H9 (cell line): Measurements from ENCODE around the gene ETV3L. TPM values are rescaled to one million over a fixed set of nuclear protein-coding genes. Genes with fewer than 3 reads are reported as not detected.

Experiments used
- DNase-seq: peaks from one replicate; pipeline ENCODE4 v3.0.0-alpha.2; 2017
- H2AFZ ChIP-seq: one replicate; pipeline ENCODE4 v1.6.1; 2013; ENCODE audit warnings: mild to moderate bottlenecking, low read length, control low read depth, moderate library complexity
- H2AK5ac ChIP-seq: 2 replicates; pipeline ENCODE4 v1.6.1; 2013; ENCODE audit warnings: low read length, control low read depth, mixed read lengths; ENCODE audit not compliant: insufficient read length
- H2BK120ac ChIP-seq: one replicate; pipeline ENCODE4 v1.6.1; 2013; ENCODE audit warnings: low read depth, mild to moderate bottlenecking, low read length, control low read depth, inconsistent platforms; ENCODE audit not compliant: poor library complexity, severe bottlenecking
- H2BK12ac ChIP-seq: 2 replicates; pipeline ENCODE4 v1.6.1; 2013; ENCODE audit warnings: low read length, control low read depth, mixed read lengths, low read depth; ENCODE audit not compliant: insufficient read length
- H2BK15ac ChIP-seq: 2 replicates; pipeline ENCODE4 v1.6.1; 2013; ENCODE audit warnings: low read depth, low read length, control low read depth
- H2BK20ac ChIP-seq: one replicate; pipeline ENCODE4 v1.6.1; 2013; ENCODE audit warnings: low read depth, mild to moderate bottlenecking, low read length, control low read depth, inconsistent platforms; ENCODE audit not compliant: poor library complexity, severe bottlenecking
- H2BK5ac ChIP-seq: 2 replicates; pipeline ENCODE4 v1.6.1; 2013; ENCODE audit warnings: low read length, control low read depth, mixed read lengths; ENCODE audit not compliant: insufficient read length
- H3K14ac ChIP-seq: 2 replicates; pipeline ENCODE4 v1.6.1; 2013; ENCODE audit warnings: low read length, control low read depth; ENCODE audit not compliant: insufficient read depth
- H3K18ac ChIP-seq: 2 replicates; pipeline ENCODE4 v1.6.1; 2013; ENCODE audit warnings: low read depth, mild to moderate bottlenecking, mixed read lengths, low read length, control low read depth; ENCODE audit not compliant: insufficient read length
- H3K23ac ChIP-seq: 2 replicates; pipeline ENCODE4 v1.6.1; 2013; ENCODE audit warnings: low read length, control low read depth, mixed read lengths, low read depth; ENCODE audit not compliant: insufficient read length
- H3K23me2 ChIP-seq: 2 replicates; pipeline ENCODE4 v1.6.1; 2013; ENCODE audit warnings: low read depth, mild to moderate bottlenecking, mixed read lengths, low read length, control low read depth; ENCODE audit not compliant: insufficient read length, poor library complexity, severe bottlenecking
- H3K27ac ChIP-seq: 2 replicates; pipeline ENCODE4 v1.5.1; 2013; ENCODE audit warnings: low read length, control low read depth, mixed read lengths, low read depth; ENCODE audit not compliant: insufficient read length
- H3K27me3 ChIP-seq: 2 replicates; pipeline ENCODE4 v1.6.1; 2013; ENCODE audit warnings: low read length, control low read depth, inconsistent platforms; ENCODE audit not compliant: insufficient read depth
- H3K4ac ChIP-seq: 2 replicates; pipeline ENCODE4 v1.6.1; 2013; ENCODE audit warnings: low read depth, mild to moderate bottlenecking, control low read depth, inconsistent platforms, low read length, moderate library complexity
- H3K4me1 ChIP-seq: 2 replicates; pipeline ENCODE4 v1.6.1; 2013; ENCODE audit warnings: low read length, control low read depth, inconsistent platforms; ENCODE audit not compliant: insufficient read depth
- H3K4me2 ChIP-seq: 2 replicates; pipeline ENCODE4 v1.6.1; 2013; ENCODE audit warnings: low read length, control low read depth, mixed read lengths; ENCODE audit not compliant: insufficient read length, insufficient read depth
- H3K56ac ChIP-seq: 2 replicates; pipeline ENCODE4 v1.6.1; 2013; ENCODE audit warnings: low read depth, mild to moderate bottlenecking, mixed read lengths, low read length, control low read depth; ENCODE audit not compliant: insufficient read length
- H3K79me1 ChIP-seq: 2 replicates; pipeline ENCODE4 v1.6.1; 2013; ENCODE audit warnings: low read depth, mild to moderate bottlenecking, moderate library complexity, low read length, control low read depth, inconsistent platforms; ENCODE audit not compliant: insufficient read depth, poor library complexity, severe bottlenecking
- H3K79me2 ChIP-seq: 2 replicates; pipeline ENCODE4 v1.6.1; 2013; ENCODE audit warnings: low read length, control low read depth, inconsistent platforms; ENCODE audit not compliant: insufficient read depth
- H3K9ac ChIP-seq: 2 replicates; pipeline ENCODE4 v1.6.1; 2013; ENCODE audit warnings: low read length, control low read depth, mixed read lengths; ENCODE audit not compliant: insufficient read length; ENCODE audit errors: extremely low read depth
- H3K9me3 ChIP-seq: one replicate; pipeline ENCODE4 v1.6.1; 2013; ENCODE audit warnings: low read depth, low read length, inconsistent platforms; ENCODE audit not compliant: control insufficient read depth
- H3T11ph ChIP-seq: one replicate; pipeline ENCODE4 v1.6.1; 2013; ENCODE audit warnings: mild to moderate bottlenecking, low read length, control low read depth, inconsistent platforms
- H4K20me1 ChIP-seq: one replicate; pipeline ENCODE4 v1.6.1; 2013; ENCODE audit not compliant: control insufficient read depth, insufficient read length, insufficient read depth
- H4K5ac ChIP-seq: 2 replicates; pipeline ENCODE4 v1.6.1; 2013; ENCODE audit warnings: low read depth, mild to moderate bottlenecking, mixed read lengths, low read length, control low read depth; ENCODE audit not compliant: insufficient read length
- H4K8ac ChIP-seq: replicated peaks from 2 replicates; pipeline ENCODE4 v1.6.1; 2013; ENCODE audit warnings: low read length, control low read depth, mixed read lengths, low read depth; ENCODE audit not compliant: insufficient read length
- H4K91ac ChIP-seq: 2 replicates; pipeline ENCODE4 v1.6.1; 2013; ENCODE audit warnings: low read depth, mild to moderate bottlenecking, moderate library complexity, mixed read lengths, low read length, control low read depth; ENCODE audit not compliant: insufficient read length
- H3K27ac Mint-ChIP-seq, 3 experiments: 2 replicates in 2 of 3; 3 replicates in 1 of 3; pipeline ENCODE4 v1.8.0; 2020 to 2021; ENCODE audit warnings: mixed read lengths in 3 of 3, mild to moderate bottlenecking in 1 of 3, moderate library complexity in 1 of 3
- H3K27me3 Mint-ChIP-seq: 2 replicates; pipeline ENCODE4 v1.8.0; 2021; ENCODE audit warnings: low read depth, mild to moderate bottlenecking, moderate library complexity, mixed read lengths
- H3K36me3 Mint-ChIP-seq, 3 experiments: 2 replicates in 2 of 3; 3 replicates in 1 of 3; pipeline ENCODE4 v1.8.0; 2020 to 2021; ENCODE audit warnings: low read depth in 3 of 3, mixed read lengths in 3 of 3; ENCODE audit not compliant: insufficient read depth in 1 of 3
- H3K4me1 Mint-ChIP-seq, 2 experiments: 2 replicates each; pipeline ENCODE4 v1.8.0; 2020; ENCODE audit warnings: mixed read lengths in 2 of 2
- H3K4me3 Mint-ChIP-seq, 2 experiments: 2 replicates in 1 of 2; 3 replicates in 1 of 2; pipeline ENCODE4 v1.8.0; 2020 to 2021; ENCODE audit warnings: mild to moderate bottlenecking in 2 of 2, mixed read lengths in 2 of 2, moderate library complexity in 1 of 2
- H3K9me3 Mint-ChIP-seq, 2 experiments: 2 replicates in 1 of 2; 3 replicates in 1 of 2; pipeline ENCODE4 v1.8.0; 2020; ENCODE audit warnings: mild to moderate bottlenecking in 2 of 2, mixed read lengths in 2 of 2, moderate library complexity in 1 of 2
- WGBS: extraction: QIAGEN DNeasy Blood & Tissue Kit; methylation state at CpG from one replicate; pipeline ENCODE4 v1.1.7; 2013; ENCODE audit warnings: missing lambda C conversion rate, low lambda C conversion rate, mixed read lengths; ENCODE audit not compliant: insufficient read length; ENCODE audit errors: extremely low coverage; 5-methylcytosine and 5-hydroxymethylcytosine counted together
- total RNA-seq: library from RNA; stranded (reverse); gene quantifications from 2 replicates; pipeline ENCODE4 v1.2.1, GENCODE V29; 2021
- TF ChIP-seq, protein P1 (sequence below): fragments of 200-600 bp; sonication (generic); conservative IDR thresholded peaks from 3 replicates; pipeline ENCODE4 v1.8.0; 2021; ENCODE audit warnings: antibody characterized with exemption, mild to moderate bottlenecking

The ETV3L gene
- total RNA-seq, 1 experiment from 2014 or later = 0.96 TPM

DNA sequence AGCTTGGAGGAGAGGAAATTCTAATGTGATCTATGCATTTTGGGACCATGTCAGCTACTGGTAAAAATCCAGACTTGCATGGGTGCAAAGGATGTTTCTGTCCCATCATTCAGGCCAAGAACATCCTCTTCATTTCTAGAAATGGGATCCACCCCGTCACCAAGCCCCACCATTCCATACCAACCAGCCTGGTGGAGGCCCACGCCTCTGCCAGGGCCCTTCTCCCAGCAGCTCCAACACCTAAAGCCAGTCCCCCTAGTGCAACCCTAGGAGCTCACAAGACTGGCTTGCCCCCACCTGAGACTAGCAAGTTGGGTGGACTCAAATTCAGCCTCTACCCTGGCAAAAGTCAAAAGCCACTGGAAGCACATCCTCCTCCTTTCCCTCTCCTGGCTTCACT is 55.9 kb downstream of the ETV3L start:
- Histone ChIP-seq H3K23me2 (peaks cover 23% of the 10 kb centered on the region), H2AK5ac (no peak overlapping the region), H3K9me3 (no peaks in the 10 kb centered on the region), H2BK20ac (no peak overlapping the region), H3K18ac (no peak overlapping the region), H4K8ac (no peak overlapping the region), H3K14ac (no peak overlapping the region), H4K5ac (no peak overlapping the region), H3T11ph (no peak overlapping the region), H3K79me1 (peaks cover 14% of the 10 kb centered on the region), H2BK15ac (no peak overlapping the region), H2BK120ac (no peak overlapping the region), H4K91ac (no peak overlapping the region), H3K23ac (no peak overlapping the region), H3K27me3 (no peaks in the 10 kb centered on the region), H3K56ac (no peak overlapping the region), H3K4ac (no peak overlapping the region), H4K20me1 (no peaks in the 10 kb centered on the region), H2BK12ac (no peak overlapping the region), H3K79me2 (peaks cover 25% of the 10 kb centered on the region; the same call in 1 of the 2 replicates), H3K9ac (peak overlapping the region; percentile 6), H3K27ac (no peak overlapping the region), H3K4me2 (peak overlapping the region; percentile 86), H3K4me1 (peaks cover 10% of the 10 kb centered on the region), H2AFZ (no peak overlapping the region), H2BK5ac (no peak overlapping the region)
- Mint-ChIP-seq H3K27me3 (no peaks in the 10 kb centered on the region; the same call in 1 of the 2 replicates), H3K9me3 (no peaks in the 10 kb centered on the region), H3K4me3 (peak overlapping the region; percentile 86 to 91), H3K4me1 (peaks cover 54 to 56% of the 10 kb centered on the region in 2 experiments), H3K27ac (peak overlapping the region in 1 of 3 experiments; percentile 11; a peak in 2 of 7 replicates), H3K36me3 (peaks cover 3 to 11% (median 3%) of the 10 kb centered on the region in 3 experiments; a peak in 4 of 7 replicates)
- TF ChIP-seq, protein P1, sequence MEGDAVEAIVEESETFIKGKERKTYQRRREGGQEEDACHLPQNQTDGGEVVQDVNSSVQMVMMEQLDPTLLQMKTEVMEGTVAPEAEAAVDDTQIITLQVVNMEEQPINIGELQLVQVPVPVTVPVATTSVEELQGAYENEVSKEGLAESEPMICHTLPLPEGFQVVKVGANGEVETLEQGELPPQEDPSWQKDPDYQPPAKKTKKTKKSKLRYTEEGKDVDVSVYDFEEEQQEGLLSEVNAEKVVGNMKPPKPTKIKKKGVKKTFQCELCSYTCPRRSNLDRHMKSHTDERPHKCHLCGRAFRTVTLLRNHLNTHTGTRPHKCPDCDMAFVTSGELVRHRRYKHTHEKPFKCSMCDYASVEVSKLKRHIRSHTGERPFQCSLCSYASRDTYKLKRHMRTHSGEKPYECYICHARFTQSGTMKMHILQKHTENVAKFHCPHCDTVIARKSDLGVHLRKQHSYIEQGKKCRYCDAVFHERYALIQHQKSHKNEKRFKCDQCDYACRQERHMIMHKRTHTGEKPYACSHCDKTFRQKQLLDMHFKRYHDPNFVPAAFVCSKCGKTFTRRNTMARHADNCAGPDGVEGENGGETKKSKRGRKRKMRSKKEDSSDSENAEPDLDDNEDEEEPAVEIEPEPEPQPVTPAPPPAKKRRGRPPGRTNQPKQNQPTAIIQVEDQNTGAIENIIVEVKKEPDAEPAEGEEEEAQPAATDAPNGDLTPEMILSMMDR = no peak
- DNase-seq = no peak
- WGBS = no CpG with 5 or more reads among the region's 2 CpGs
